Stimulated activated CD8-positive, alpha-beta memory T cell treated with anti-CD3 and anti-CD28 coated beads, Interleukin-4, amount 100 ng/mL, for 4 hours (primary cell): ENCODE data around the gene SGPP2.
"Not testable (repeated sequence)": the region's sequence is repeated elsewhere in the genome, so short reads cannot be mapped to it uniquely, and the experiment has no call there.

Experiments used
- DNase-seq, 2 donors: peaks; one replicate each; pipeline ENCODE4 v3.0.0-alpha.2; 2020; ENCODE audit warnings: low read depth in 2 of 2, low spot score in 1 of 2

The SGPP2 gene

GRCh38 chr2:222575618-222576017, 151.3 kb downstream of the SGPP2 start:
- DNase-seq: no peak

GRCh38 chr2:222576171-222577081, 152.1 kb downstream of the SGPP2 start:
- DNase-seq: no peak

- no peak for DNase-seq
Measured at GRCh38 chr2:222577341-222577740, 153.0 kb downstream of the SGPP2 start.

- DNase-seq: no peak
Measured at GRCh38 chr2:222582928-222583327, 158.6 kb downstream of the SGPP2 start.

- DNase-seq: not testable (repeated sequence)
Measured at GRCh38 chr2:222584589-222584988, 160.2 kb downstream of the SGPP2 start.

- no peak for DNase-seq
Measured at GRCh38 chr2:222591661-222592060, 167.3 kb downstream of the SGPP2 start.

GRCh38 chr2:222592176-222592575, 167.8 kb downstream of the SGPP2 start:
- DNase-seq: no peak

GRCh38 chr2:222594679-222595078, 170.3 kb downstream of the SGPP2 start:
- DNase-seq: no peak

- DNase-seq: no peak
Measured at GRCh38 chr2:222595581-222595980, 171.2 kb downstream of the SGPP2 start.

- DNase-seq: no peak
Measured at GRCh38 chr2:222598611-222599010, 174.3 kb downstream of the SGPP2 start.

GRCh38 chr2:222603501-222603900, 179.2 kb downstream of the SGPP2 start:
- DNase-seq: no peak

GRCh38 chr2:222604749-222605515, 180.6 kb downstream of the SGPP2 start:
- DNase-seq: no peak

- DNase-seq: no peak
Measured at GRCh38 chr2:222606306-222606705, 182.0 kb downstream of the SGPP2 start.

- no peak for DNase-seq
Measured at GRCh38 chr2:222608081-222608480, 183.7 kb downstream of the SGPP2 start.

- no peak for DNase-seq
Measured at GRCh38 chr2:222609381-222609780, 185.0 kb downstream of the SGPP2 start.
